Hematopoietic multipotent progenitor cell treated with erythropoietin and hydrocortisone succinate and interleukin-3 and kit ligand, for 4 days (in vitro differentiated cells): ENCODE results near the gene ASTN2.

Source experiments
- DNase-seq: peaks from one replicate; pipeline ENCODE4 v3.0.0-alpha.2; 2015

The ASTN2 gene

DNA sequence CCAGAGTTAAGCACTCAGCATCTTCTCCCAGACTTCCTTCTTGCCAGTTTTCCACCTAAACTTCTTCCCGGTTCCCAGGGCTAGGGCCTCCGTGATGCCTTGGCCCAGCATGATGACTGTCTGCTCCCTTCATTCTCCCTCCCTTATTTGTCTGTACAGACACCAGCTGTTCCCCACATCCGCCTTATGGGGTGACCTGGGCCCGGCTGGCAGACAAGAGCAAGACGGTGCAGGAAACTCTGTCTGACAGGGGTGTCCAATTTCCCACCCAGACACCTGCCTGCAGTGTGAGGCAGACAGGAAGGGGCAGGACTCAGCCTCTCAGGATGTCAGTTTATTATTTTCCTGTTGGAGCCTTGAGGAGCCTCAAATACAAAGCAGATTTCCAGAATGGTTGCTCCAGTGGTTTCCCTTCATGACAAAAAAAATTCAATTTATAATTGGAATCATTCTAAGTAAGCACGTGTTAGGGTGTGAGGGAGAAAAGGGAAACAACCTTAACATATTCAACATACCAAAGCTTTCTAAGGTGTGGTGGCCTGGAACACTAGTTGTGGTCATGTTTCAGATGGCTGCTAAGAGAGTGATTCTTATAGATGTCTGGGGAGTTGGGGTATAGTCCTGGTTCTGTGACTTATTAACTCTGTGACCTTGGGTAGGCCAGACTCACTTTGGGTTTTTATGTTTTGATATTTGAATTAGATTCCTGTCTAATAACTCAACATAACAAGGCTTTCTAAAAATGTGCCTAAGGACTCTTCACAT lies 1026.7 kb downstream of the ASTN2 start:
- no peak for DNase-seq

DNA sequence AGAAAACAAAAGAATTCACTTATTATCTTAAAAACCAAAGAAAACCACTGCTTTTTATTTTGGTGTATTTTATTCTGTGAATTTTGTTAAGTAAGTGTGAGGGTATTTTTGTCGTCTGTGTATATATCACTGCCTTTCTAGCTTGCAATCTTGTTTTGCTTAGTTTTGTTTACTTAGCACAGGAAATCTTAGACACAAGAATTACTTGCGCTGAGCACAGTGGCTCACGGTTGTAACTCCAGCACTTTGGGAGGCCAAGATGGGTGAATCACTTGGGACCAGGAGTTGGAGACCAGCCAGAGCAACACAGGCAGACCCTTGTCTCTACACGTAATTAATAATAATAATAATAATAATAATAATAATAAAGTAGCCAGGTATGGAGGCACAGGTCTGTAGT lies 1030.9 kb downstream of the ASTN2 start:
- no peak for DNase-seq

DNA sequence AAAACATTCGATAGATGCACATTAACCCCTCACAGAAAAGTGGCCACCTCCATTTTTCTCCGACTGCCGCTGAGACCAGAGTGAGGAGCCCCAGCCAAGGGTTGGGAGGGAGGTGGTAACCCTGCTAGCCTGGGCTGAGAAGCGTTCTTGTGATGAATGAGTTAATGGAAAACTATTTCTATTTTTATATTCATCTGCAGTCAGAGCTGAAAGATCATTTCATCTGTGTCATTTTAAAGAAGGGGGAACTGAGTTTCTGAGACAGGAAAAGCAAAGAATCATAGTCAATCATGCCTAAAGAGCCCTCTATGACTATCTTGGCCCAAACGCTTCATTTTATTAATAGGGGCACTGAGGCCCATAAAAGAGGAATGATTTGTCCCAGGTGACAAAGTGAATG lies 1031.7 kb downstream of the ASTN2 start:
- no peak for DNase-seq

DNA sequence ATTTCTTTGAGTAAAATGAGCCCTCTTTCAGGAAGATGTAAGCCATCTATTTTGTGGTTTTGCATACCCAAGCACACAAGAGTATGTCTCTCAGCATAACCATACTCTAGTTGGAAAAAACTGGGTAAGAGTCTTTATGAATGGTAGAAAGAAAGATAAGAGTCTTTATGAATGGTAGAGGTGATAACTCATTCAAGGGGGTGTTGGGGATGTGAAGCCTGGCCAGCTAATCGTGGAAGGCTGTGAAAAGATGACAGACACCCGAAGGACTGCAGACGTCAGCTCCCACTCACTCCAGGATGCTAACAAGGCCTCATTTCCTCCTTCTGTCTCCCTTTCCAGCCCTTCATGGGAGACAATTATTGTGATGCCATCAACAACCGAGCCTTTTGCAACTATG lies 1032.8 kb downstream of the ASTN2 start:
- no peak for DNase-seq

DNA sequence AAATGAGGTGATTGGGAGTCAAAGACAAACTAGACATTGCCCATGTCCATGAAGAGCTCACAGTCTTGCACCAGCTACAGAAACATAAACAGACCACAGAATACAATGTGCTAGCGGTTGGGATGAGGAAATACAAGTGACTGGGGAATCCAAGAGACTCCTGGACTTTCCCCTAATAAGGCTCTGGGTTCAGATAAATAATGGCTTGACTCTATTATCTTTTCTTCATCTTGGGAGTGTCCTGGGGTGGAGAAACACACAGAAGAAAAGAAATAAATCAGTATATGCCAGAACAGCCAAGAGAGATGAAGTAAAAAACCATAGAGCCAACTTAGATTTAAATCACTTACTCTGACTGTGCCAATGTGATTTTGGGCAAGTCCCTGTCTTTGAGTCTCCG lies 1033.5 kb downstream of the ASTN2 start:
- no peak for DNase-seq

DNA sequence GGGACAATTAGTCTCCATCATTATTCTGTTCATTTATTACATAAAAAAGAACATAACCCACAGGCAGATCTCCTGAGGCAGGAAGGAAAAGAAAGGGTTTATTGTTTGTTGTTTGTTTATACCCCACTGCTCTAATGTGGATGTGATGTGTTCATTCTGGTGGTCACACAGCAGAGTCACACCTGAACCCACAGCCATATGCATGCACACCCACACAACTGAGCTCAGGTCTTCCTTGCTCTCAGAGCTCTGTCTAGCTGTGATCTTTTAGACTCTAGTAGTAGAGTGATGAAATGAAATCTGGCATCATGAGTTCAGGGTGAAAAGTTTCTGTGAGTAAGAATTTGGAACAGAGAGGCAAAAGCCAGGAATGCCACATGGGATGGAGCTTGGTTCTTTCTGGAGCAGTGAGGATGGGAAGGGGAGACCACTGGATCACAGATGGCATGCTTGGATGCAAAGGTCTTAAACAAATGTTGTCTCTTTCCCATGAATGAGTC lies 1034.3 kb downstream of the ASTN2 start:
- no peak for DNase-seq

DNA sequence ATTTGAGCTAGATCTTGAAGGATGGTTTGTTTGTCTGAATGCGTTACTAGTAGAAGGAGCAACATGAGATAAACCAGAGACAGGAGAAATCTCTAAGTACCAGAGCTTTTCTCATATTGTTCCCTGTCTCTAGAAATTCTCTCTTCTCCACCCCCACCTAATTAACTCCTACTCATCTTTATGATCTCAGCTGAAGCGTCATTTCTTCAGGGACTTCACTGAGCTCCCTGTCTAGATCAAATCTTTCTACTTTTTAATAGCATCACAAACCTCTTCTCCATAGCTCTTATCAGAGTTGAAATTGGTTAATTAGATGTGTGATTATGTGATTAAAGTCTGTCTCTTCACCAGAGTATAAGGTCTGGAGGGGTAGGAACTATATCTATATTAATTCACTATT lies 1035.0 kb downstream of the ASTN2 start:
- DNase-seq: no peak

DNA sequence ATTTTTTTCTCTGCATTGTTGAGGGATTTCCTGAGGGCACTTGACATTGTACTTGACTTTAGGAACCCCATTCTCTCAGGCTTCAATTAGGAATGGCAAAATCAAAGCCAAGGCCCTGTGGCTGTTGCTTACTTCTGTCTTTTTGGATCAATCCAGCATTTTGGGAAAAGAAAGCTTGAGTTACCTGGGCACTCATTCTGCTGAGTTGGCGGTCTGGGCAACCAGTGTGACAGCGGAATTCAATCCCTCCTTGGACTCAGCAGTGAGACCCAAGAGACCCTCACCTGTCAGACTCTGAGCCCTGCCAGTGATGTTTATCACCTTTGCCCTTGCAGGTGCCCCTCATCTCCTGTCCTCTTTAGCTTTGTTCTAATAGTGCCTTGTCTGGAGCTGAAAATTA lies 1036.0 kb downstream of the ASTN2 start:
- no peak for DNase-seq

DNA sequence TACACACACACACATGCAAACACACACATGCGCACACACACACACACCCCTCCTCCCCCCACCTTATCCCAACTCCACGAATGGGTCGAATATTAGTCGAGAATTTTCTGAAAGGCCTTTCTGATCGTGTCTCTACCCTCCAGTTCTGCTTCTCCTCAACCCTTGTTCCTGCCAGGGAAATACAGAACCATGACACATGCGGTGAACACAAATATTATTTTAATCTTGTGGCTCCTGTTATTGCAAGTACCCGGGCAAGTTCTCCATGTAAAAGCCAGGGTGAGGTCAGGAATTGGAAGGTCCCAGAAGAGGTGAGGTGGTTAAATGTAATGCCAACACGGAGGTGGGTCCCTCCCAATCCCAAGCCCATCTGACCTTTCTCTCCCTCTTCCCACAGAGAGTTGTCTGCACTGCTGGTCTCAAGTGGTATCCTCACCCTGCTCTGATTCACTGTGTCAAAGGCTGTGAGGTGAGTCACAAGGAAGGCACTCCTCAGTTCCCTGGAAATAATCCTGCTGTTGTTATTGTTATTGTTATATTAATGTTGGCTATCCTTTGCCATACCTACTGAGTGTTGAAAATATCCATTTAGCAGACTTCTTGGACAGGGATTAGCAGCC lies 1037.6 kb downstream of the ASTN2 start:
- no peak for DNase-seq
